Measurements from ENCODE around the gene KAT2A. TPM values are rescaled to one million over a fixed set of nuclear protein-coding genes. Genes with fewer than 3 reads are reported as not detected.
"Not testable (repeated sequence)": the region's sequence is repeated elsewhere in the genome, so short reads cannot be mapped to it uniquely, and the experiment has no call there.

Gene KAT2A
- 12.9 and 14.7 TPM in 2 replicates for total RNA-seq (2014; rRNA removed; shearing (Covaris generic))
- 30.2 and 33.9 TPM in 2 replicates for polyA plus RNA-seq (2015; cell fraction: cytosol; rRNA removed)
- polyA plus RNA-seq (2015; cell fraction: nucleus; rRNA removed) = 788 and 824 TPM in 2 replicates

- in situ Hi-C loops (cut with HindIII; ENCODE audit: low pct_unique_long_range_greater_than_20kb, low sequenced_read_pairs) = no loop called here
- peak; percentile 90 for DNase-seq (ENCODE audit: low read depth, low spot score)
Measured at GRCh38 chr17:42120770-42121769, at the start of gene KAT2A. Gene KAT2A, minus strand, starts transcription at chr17:42121367. Its CDS starts 63 bp downstream, at chr17:42121304.

GRCh38 chr17:42169351-42169750 lies 48.2 kb upstream of the KAT2A start:
- in situ Hi-C loops (cut with HindIII; ENCODE audit: low pct_unique_long_range_greater_than_20kb, low sequenced_read_pairs) = no loop called here
- no peak for DNase-seq (ENCODE audit: low read depth, low spot score)

DNA sequence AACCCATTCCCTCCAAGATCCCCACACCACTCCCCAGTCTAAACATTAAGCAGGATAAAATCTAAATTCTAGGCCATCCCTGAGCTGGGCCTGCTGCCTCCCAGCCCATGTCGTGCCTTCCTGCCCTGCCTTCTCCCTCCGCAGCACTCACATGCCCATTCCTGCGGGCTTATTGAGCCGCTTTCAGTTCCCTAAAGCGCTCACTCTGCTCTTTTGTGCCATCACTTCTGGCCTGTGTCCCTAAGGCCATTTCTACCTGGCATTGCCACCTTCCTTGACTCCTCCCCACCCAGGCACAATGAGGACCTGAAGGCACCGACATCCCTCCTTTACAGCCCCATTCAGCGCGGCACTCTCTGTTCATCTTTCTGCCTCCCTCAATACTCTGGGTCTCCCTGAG lies 46.6 kb upstream of the KAT2A start:
- in situ Hi-C loops (cut with HindIII; ENCODE audit: low pct_unique_long_range_greater_than_20kb, low sequenced_read_pairs) = no loop called here
- no peak for DNase-seq (ENCODE audit: low read depth, low spot score)

DNA sequence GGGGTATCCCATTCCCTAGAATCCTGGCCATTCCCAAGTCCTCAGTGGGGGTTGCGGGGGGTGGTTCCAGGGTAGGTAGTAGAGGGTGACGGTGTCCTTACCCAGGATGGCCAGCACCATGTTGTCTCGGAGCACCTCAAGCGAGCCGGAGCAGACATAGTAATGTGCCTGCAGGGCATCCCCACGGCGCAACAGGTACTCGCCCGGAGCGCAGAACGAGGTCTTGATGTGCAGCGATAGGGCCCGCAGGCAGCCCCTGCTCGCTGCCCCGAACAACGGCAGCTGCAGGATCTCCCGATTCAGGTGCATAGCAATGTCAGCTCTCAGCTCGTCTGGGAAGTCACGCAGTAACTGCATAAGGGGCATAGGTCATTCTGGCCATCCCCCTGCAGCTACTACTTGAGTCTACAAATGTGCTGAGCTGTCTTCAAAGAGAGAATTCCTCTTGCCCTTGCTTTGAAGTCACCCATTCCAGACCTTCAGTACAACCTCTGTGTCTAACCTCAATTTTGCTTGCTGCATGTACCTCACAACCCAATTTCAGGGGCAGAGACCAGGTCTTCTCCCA lies 45.1 kb upstream of the KAT2A start:
- in situ Hi-C loops (cut with HindIII; ENCODE audit: low pct_unique_long_range_greater_than_20kb, low sequenced_read_pairs) = no loop called here
- DNase-seq (ENCODE audit: low read depth, low spot score) = no peak

DNA sequence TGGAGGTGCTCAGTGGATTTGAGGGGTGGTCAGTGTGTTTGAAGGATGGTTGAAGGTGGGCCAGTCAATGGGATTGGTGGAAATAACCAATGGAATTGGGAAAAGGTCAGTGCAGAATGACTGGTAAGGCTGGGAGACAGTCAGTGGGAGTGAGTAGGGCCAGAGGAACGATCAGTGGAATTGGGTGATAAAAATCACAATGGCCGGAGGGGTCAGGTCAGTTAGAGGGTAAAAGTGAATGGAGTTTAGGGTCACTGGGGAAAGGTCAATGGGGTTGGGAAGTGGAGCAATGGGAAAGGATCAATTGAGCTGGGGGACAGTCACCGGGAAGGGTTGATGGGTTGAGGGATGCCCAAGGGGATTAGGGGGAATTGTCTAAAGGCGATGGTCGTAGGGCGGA lies 44.6 kb upstream of the KAT2A start:
- in situ Hi-C loops (cut with HindIII; ENCODE audit: low pct_unique_long_range_greater_than_20kb, low sequenced_read_pairs) = no loop called here

DNA sequence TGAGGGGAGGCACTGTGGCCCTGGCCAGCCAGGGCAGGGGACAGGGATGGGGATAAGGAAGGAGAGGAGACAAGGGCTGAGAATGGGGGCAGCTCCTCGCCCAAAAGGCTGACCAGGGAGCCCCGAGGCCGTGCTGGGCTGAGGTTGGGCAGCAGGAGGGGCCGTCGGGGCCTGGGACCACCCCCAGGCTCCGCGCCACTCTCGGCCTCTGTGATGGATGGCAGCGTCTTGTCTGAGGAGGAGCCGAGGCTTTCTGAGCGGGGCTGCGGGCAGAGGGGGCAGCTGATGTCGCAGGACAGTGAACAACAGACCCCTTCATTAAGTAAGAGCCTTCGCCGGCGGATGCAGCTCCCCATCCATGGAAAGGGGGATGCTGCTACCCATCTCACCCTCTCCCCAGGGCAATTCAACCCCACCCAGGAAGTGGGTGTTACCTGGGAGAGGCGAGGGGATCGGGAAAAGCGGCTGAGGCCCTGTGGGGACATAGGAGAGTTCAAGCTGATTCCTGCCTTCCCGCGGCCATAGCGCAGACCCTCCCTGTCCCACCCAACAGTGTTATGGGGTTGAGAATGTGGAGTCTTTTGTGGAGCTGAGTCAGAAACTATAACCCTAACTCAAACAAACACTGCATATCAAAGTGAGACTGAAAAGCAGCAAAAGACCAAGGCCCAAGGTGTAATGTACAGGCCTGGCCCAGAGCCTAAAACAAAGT lies 42.7 kb upstream of the KAT2A start:
- DNase-seq (ENCODE audit: low read depth, low spot score) = no peak
- in situ Hi-C loops (cut with HindIII; ENCODE audit: low pct_unique_long_range_greater_than_20kb, low sequenced_read_pairs) = no loop called here

More for the DNA sequence above, 44.6 kb upstream of the KAT2A start:
- DNase-seq (ENCODE audit: low read depth, low spot score) = no peak

DNA sequence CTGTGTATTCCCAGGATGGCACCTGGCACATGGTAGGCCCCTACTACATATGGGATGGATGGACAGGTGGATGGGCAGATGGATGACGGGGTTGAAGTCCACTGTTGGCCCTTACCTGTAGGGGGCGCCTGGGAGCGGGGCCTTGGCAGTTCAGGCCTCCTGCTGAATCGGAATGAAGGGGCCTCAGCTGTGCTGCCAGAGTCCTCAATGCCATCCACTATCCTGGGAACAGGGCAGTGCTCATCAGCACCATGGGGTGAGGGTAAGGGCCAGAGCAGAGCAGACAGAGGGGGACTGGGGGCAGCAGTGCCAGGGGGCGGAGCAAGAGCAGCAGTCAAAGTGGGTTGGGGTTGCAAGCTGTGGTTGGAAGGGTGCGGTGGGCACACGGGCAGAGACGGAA lies 41.9 kb upstream of the KAT2A start:
- in situ Hi-C loops (cut with HindIII; ENCODE audit: low pct_unique_long_range_greater_than_20kb, low sequenced_read_pairs) = no loop called here
- peak; percentile 72 for DNase-seq (ENCODE audit: low read depth, low spot score)

- DNase-seq (ENCODE audit: low read depth, low spot score) = no peak
- in situ Hi-C loops (cut with HindIII; ENCODE audit: low pct_unique_long_range_greater_than_20kb, low sequenced_read_pairs) = no loop called here
Measured at GRCh38 chr17:42160531-42160910, 39.4 kb upstream of the KAT2A start.

DNA sequence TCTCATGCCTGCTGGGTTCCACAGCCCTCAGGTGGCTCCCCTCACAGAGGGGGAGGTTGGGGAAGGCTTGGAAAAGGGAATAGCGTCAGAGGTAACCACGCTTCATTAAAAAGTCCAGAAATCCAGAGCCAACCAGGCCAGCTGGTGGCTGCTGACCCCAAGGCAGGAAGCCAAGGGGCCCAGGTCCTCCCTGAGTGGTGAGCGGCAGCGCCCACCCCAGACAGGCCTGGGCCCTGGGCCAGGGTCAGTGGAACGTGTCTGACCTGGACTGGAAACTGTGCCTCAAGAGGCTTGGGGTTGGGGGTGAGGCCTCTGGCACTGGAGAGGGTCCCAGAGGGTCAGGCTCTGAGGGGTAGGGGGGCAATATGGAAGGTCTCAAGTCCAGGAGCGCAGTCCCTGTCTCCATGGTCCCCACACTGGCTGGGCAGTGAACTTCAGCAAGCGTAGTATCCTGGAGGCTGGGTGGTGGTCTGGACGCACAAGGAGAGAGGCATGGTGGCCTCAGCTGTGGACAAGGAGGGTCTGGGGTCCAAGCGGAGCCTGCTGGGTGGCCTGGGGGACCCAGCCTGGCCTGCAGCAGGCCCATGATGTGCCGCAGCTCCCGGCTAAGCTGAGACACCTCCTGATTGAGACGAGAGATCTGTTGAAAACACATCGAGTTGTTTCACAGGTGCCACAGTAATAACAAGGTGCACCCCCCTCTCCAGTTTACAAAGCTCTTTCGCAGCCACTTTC lies 38.8 kb upstream of the KAT2A start:
- in situ Hi-C loops (cut with HindIII; ENCODE audit: low pct_unique_long_range_greater_than_20kb, low sequenced_read_pairs) = no loop called here
- DNase-seq (ENCODE audit: low read depth, low spot score) = no peak

DNA sequence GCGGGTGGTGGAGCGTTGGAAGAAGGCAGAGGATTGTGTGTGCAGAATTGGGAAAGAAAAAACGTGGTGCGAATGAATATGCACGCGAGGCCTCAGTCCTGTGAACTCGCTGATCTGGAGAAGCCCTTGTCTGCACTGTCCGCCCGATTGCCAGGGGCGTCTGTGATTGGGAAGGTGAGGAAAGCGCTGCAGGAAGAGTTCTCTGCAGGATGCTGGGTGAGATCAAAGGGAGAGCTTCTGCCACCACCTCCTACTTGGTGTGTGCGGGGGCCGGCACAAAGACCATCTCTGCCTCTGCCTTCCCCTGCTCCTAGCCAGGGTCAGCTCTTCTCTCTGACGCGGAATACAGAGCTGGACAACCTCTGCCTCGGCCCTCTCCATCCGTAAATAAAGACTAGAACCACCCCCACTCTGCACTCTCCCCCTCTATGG lies 34.5 kb upstream of the KAT2A start:
- in situ Hi-C loops (cut with HindIII; ENCODE audit: low pct_unique_long_range_greater_than_20kb, low sequenced_read_pairs) = no loop called here
- DNase-seq (ENCODE audit: low read depth, low spot score) = peak; percentile 87

GRCh38 chr17:42153919-42154742 lies 33.0 kb upstream of the KAT2A start:
- DNase-seq (ENCODE audit: low read depth, low spot score) = peak; percentile 61
- in situ Hi-C loops (cut with HindIII; ENCODE audit: low pct_unique_long_range_greater_than_20kb, low sequenced_read_pairs) = no loop called here

DNA sequence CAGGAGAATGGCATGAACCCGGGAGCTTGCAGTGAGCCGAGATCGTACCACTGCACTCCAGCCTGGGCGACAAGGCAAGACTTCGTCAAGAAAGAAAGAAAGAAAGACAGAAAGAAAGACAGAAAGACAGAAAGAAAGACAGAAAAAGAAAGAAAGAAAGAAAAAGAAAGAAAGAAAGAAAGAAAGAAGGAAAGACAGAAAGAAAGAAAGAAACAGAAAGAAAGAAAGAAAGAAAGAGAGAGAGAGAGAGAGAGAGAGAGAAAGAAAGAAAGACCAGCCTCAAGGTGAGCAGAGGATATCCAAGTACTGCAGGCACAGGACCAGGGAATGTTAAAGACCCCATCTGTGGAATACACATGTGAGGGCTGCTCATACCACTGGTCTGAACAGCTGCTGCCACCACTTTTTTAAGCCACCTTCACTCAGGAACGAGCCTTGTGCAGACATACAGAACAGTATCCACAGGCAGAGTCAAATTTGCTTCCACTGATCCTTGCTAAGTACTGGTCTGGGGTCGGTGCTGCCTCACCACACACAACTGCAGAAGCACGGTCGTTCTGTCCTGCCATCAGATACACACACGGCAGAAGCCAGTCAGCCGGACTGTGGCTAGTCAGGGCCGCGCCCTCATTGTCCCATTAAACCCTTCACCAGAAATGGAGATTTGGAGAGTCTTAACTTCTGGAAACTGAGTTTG lies 25.9 kb upstream of the KAT2A start:
- no peak for DNase-seq (ENCODE audit: low read depth, low spot score)
- in situ Hi-C loops (cut with HindIII; ENCODE audit: low pct_unique_long_range_greater_than_20kb, low sequenced_read_pairs) = no loop called here

GRCh38 chr17:42143138-42143537 lies 22.0 kb upstream of the KAT2A start:
- in situ Hi-C loops (cut with HindIII; ENCODE audit: low pct_unique_long_range_greater_than_20kb, low sequenced_read_pairs); DNase-seq (ENCODE audit: low read depth, low spot score): not testable (repeated sequence)

- no peak for DNase-seq (ENCODE audit: low read depth, low spot score)
- in situ Hi-C loops (cut with HindIII; ENCODE audit: low pct_unique_long_range_greater_than_20kb, low sequenced_read_pairs) = no loop called here
Measured at GRCh38 chr17:42142371-42142896, 21.3 kb upstream of the KAT2A start.

- in situ Hi-C loops (cut with HindIII; ENCODE audit: low pct_unique_long_range_greater_than_20kb, low sequenced_read_pairs) = no loop called here
Measured at GRCh38 chr17:42141382-42141781, 20.2 kb upstream of the KAT2A start.

GRCh38 chr17:42140690-42141089 lies 19.5 kb upstream of the KAT2A start:
- in situ Hi-C loops (cut with HindIII; ENCODE audit: low pct_unique_long_range_greater_than_20kb, low sequenced_read_pairs); DNase-seq (ENCODE audit: low read depth, low spot score): not testable (repeated sequence)

More at GRCh38 chr17:42141382-42141781, 20.2 kb upstream of the KAT2A start:
- DNase-seq (ENCODE audit: low read depth, low spot score) = no peak

All from SK-MEL-5 (cell line).